Posterior vena cava (tissue), 2 donors: ENCODE results near the gene SLX9. TPM values are rescaled to one million over a fixed set of nuclear protein-coding genes. Genes with fewer than 3 reads are reported as not detected.
"Not testable (repeated sequence)": the region's sequence is repeated elsewhere in the genome, so short reads cannot be mapped to it uniquely, and the experiment has no call there.

ENCODE experiments used
- DNase-seq: peaks from one replicate; pipeline ENCODE4 v3.0.0-alpha.2; 2020; ENCODE audit warnings: low spot score
- intact Hi-C, 2 donors: fragments of 100-400 bp; cut with DNase I; formaldehyde crosslinking; loops; one replicate each; pipeline versions ENCODE4 v1.14.1 to v1.14.2; 2022 to 2023
- total RNA-seq, 2 donors: library from RNA; stranded (reverse); fragmentation: NEBNext Ultra II Directional; extraction: Animal tissue kit (Norgen Biotek cat#: 25700); gene quantifications; one replicate each; pipeline ENCODE4 v1.2.1, GENCODE V29; 2021
- donor health status: DM: yes; HTN: yes; CAD: no.
- donor health status: DM: yes; HTN: yes; CAD: no.

Gene SLX9
- total RNA-seq, 2 donors from 2014 or later: 25.8 to 31.6 TPM

DNA sequence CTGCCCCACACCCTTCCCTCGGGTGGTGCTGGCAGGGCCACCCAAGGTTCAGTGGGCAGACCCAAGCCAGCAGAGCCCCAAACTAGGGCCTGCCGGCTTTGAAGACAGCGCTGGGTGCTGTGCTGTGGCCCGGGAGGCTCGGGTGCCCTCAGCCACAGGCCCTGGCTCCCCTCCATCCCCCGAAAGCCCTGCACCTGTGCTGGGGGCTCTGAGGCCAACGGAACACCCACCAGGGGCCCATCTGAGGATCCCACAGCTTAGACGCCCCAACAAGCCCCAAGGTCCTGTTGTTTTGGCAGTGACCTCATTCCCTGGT lies 27.7 kb upstream of the SLX9 start:
- intact Hi-C loops: loop anchor here in 1 of 2 donors (10.0 kb wide), 1 partner anchor 297 kb away; the partner anchor contains the start of gene KRTAP10-8
- no peak for DNase-seq

DNA sequence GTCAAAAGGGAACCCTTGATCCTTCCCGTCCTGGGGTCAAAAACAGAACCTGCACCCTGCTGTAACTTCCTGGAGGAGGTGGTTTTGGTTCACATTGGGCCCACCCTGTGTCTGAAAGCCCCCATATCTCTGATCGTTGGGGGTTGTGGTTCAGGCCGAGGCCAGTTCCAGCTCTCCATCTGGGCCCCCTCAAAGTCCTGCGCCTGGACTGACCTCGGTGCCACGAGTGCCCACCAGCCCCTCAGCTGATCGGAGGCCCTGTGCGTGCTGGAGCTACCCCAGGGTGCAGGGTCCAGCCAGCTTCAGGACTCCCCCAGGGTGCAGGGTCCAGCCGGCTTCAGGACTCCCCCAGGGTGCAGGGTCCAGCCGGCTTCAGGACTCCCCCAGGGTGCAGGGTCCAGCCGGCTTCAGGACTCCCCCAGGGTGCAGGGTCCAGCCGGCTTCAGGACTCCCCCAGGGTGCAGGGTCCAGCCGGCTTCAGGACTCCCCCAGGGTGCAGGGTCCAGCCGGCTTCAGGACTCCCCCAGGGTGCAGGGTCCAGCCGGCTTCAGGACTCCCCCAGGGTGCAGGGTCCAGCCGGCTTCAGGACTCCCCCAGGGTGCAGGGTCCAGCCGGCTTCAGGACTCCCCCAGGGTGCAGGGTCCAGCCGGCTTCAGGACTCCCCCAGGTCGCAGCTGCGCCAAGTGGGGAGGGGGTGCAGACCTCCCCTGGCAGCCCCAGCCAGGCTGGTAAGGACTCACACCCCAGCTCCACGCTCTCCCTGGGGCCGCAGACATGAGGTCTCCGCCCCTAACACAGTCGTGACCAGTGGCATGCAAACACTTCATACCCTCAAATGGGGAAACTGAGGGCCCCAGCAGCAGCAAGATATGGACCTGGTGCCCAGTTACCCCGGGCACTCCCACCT lies 27.1 kb upstream of the SLX9 start:
- intact Hi-C loops: loop anchor here in 1 of 2 donors (10.0 kb wide), 1 partner anchor 298 kb away; the partner anchor contains the start of gene KRTAP10-8
- not testable (repeated sequence) for DNase-seq

DNA sequence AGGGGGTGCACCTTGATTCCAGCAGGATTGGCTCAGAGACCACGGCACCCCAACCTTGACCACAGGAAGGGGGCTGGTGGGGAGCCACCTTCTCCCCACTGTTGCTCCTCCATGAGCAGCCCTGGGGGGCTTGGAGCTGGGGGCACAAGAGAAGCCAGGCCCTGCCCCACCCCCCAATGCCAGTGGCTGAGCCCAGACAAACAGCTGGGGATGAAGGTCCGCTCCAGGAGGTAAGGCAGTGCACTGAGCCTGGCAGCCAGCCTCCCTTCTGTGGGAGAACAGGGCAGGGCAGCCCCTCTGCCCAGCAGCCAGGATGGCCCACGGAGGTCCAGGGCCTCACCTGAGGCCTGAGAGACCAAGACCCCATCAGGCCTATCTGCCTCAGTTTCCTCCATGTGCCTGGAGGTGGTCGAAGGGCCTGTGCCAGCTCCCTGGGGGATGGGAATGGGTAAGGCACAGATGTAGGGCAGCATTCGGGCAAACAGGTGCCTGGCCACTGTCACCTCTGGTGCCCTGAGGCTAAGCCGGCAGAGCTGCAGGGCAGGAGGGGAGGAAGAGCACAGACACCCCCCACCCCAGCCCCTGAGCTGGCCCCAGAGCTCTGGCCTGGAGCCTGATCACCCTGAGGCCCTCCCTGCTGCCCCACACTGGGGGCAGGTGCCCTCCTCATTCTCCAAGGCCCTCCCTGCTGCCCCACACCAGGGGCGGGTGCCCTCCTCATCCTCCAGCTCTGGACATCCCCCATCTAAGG lies 26.2 kb upstream of the SLX9 start:
- no peak for DNase-seq
- intact Hi-C loops: loop anchor here in 1 of 2 donors (10.0 kb wide), 1 partner anchor 299 kb away; the partner anchor contains the start of gene KRTAP10-8

DNA sequence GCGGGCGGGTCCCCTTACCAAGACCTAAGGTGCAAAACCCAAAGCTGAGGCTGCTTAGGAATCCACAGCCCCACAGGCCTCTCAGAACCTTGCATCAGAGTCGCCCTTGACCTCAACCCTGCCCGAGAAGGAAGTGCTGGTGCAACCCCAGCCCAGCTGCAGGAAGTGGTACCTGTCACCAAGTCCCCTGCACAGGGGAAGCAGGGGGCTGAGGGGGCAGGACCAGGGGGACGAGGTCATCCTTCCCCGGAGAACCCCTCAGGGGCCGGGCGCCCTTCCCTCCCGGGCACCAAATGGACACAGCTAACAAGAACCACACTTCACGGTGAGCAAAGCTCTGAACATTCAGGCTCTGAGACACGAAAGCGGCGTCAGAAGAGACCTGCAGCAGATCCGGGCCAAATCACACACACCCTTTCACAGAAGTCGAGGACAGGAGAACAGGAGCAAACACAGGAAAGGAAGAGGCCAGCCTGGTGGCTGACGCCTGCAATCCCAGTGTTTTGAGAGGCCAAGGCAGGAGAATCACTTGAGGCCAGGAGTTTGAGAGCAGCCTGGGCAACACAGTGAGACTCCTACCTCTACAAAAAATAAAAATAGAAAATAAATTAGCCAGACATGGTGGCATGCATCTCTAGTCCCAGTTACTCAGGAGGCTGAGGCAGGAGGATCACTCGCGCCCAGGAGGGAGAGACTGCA lies 25.5 kb upstream of the SLX9 start:
- intact Hi-C loops: loop anchor here in 1 of 2 donors (10.0 kb wide), 1 partner anchor 300 kb away; the partner anchor contains the start of gene KRTAP10-8
- no peak for DNase-seq

DNA sequence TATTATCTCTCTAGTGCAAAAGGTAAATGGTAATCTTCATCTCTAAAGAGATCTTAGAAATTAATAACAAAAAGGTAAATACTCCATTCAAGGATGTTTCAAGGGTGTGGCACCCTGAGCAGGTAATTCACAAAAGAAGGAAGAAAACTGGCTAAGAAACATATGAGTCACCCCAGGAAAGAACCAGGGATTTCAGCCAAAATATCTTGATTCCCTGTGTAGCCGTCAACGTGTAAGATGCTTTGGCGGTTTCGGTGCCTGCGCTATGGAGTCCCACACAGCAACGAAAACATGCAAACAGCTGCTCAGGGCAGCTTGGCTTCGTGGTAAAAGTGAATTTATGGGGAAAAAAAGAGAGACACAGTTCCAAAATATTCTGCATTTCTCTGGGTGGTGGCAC lies 22.9 kb upstream of the SLX9 start:
- no peak for DNase-seq
- intact Hi-C loops: loop anchor here in 1 of 2 donors (10.0 kb wide), 1 partner anchor 302 kb away; the partner anchor contains the start of gene KRTAP10-8

DNA sequence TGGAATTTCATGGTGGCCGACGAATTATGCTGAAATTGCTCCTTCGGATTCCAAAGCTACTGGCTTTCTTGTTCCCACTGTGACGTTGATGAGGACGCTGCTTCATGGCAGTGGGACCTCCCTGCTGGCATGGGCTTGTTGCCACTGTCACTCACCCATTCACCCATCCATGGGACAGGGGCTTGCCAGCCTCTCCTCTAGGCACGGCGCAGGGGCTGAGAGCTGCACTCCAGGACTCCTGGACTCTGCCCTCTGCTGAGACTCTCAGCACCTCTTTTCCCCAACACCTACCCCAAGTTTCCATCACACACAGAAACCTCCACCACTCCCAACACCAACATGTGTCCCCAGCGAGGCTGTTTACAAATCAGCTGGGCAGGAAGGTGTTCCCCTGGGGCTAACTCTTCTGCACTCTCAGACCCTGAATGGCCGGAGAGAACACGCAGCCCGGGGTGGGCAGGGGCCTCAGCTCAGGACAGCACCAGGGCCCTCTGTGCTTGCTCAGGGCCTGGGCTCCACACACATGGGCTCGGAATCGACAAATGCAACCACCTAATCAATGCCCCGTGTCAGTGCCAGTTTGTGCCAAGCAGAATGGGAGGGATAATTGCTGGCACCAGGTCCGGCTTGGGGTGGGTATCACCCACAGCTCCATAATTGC lies 22.3 kb upstream of the SLX9 start:
- intact Hi-C loops: loop anchor here in 1 of 2 donors (10.0 kb wide), 1 partner anchor 303 kb away; the partner anchor contains the start of gene KRTAP10-8
- no peak for DNase-seq

DNA sequence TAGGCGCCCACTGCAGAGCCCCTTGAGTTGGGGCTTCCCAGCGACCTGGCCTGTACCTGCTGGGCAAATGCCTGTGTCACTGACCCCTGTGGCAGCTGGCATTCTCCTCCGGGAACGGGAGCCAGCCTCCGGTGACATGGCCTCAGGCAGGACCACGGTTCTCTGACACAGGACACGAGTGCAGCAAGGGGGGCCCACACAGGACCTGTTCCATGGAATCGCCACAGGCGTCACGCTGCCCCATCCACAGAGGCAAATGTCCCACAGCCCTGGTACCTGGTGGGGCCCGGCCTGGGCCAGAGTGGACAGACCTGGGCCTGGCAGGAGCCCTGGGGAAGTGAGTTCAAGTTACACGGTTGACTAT lies 21.7 kb upstream of the SLX9 start:
- DNase-seq: no peak
- intact Hi-C loops: loop anchor here in 1 of 2 donors (10.0 kb wide), 1 partner anchor 303 kb away; the partner anchor contains the start of gene KRTAP10-8

DNA sequence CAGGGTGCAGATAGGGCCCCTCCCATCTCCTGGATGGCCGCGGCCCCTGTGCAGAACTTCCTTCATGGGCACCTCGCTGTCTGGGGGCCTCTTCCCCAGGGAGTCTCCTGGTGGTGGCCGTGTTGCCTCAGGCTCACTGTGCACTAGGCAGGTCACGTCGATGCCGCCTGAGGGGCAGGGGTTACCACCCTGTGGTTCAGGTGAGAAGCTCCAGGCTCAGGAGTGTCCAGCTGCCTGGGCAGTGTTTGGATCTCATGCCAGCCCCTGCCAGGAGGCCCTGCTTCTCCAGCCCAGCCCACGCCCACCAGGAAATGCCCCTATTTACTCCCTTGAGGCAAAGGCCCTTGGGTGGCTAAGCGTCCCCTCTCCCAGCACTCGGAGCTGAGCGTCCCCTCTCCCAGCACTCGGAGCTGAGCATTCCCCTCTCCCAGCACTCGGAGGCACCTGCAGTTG lies 21.2 kb upstream of the SLX9 start:
- DNase-seq: no peak
- intact Hi-C loops: loop anchor here in 1 of 2 donors (10.0 kb wide), 1 partner anchor 304 kb away; the partner anchor contains the start of gene KRTAP10-8

DNA sequence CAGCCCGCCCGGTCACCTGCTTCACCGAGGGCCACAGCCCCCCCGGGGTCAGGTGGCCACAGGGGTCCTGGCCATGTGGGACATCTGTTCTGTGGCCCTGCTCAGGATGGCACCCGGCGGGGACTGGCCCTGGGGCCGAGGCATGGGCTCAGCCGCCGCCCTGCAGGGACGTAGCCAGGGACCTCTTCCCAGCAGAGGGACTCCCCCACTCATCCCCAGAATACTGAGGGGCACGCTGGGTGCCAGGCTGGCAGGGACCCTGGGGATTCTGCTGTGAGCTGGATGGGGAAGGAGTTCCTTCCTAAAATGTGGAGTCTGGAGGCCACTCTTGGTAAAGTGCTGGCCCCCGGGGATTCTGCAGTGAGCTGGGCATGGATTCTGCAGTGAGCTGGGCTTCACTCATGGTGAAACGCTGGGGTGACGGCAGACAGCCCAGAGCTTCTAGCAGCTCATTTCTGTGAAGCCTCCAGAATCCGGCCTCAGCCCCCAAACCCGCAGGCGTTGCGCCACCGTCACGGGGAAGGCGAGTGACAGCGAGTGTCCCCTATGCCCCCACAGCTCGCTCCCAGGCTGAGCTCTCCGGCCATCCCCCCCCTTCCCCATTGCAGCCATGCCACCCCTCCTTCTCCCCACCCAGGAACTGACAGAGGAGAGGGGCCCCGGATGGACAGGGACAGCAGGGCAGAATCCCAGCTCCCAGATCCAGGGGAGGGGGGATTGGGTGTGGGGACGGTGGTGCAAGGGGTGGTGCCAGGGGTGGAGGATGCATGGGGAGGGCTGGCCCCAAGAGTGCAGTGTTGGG lies 20.5 kb upstream of the SLX9 start:
- intact Hi-C loops: loop anchor here in 1 of 2 donors (10.0 kb wide), 1 partner anchor 305 kb away; the partner anchor contains the start of gene KRTAP10-8
- no peak for DNase-seq

DNA sequence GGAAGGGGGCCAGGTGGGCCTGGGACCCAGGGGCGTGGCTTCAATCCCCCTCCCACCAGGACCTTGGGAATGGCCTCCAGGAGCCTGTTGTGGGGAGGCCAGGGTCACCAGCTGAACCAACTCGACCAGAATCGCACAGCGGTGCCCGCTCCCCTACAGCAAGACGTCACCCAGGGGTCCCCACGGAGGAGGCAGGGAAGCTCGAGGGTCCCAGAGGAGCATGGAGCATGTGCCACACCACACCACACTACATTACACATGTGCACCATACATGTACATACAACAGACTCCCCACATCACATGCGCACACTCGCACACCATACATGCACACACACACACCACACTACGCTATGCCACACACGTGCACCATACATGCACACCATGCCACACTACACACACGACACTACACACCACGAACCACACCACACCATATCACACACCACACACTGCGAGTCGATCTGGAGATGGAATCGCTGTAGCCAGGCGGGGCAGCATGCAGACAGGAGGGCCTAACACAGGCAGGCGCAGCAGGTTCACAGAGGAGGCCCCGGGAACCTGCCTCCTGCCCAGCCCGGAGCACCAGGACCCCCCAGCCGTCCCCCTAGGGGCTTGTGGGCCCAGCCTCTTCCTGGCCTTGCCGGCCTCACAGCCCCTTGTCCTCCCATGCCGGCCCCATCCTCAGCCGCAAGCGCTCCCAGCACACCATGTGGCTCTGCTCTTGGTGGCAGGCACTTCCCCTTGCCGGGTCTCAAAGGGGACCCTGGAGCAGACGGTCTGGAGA lies 19.7 kb upstream of the SLX9 start:
- intact Hi-C loops: loop anchor here in 1 of 2 donors (10.0 kb wide), 3 partner anchors 45 to 615 kb away; partner anchors contain the start of genes KRTAP10-8, PFKL and PTTG1IP

DNA sequence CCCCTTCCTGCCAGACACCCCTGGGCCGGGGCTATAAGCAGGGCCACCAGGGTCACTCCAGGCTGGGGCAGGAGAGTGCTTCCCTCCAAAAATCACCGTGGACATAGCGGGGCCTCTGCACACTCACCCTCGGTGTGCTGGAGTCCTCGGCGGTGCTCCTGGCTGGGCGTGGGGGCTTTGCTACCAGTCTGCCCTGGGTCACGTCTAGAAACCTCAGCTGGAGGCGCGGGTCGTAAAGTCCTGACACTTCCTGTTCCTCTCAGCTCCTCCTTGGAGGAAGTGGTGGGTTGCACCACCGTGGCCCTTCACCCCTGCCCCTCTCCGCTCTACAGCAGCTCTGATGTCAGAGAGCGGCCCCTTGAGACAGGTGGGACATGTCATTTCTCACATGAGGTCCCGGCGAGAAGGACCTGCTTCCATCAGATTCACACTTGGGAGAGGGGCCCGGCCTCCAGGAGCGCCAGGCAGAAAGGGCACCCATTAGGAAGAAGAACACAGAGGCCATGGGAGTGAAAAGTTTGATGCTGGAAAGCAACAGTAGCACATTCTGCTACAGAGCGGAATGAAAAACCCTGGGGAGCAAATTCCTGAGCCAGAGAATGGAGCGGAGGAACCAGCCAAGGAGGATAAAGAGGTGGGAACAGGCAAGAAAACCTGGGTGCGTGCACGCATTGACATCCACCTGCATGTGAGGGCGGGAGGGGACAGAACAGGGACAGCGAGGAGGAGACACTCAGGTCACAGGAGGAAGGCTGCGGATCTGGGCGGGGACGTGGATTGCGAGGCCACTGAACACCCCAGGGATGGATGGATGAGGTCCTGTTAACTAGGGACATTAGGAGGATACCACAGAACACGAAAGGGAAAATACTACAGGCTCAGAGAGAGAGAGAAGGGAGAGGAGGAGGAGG lies 18.9 kb upstream of the SLX9 start, which contains the start of gene ITGB2:
ITGB2 (minus strand) TSS at position 206 of the 911 bp plus-strand sequence. CDS start 10,117 bp downstream, outside the sequence.
- no peak for DNase-seq
- intact Hi-C loops: loop anchor here in 1 of 2 donors (10.0 kb wide), 2 partner anchors 46 to 616 kb away; partner anchors contain the start of genes PFKL and PTTG1IP

More for the DNA sequence above, 19.7 kb upstream of the SLX9 start:
- no peak for DNase-seq

DNA sequence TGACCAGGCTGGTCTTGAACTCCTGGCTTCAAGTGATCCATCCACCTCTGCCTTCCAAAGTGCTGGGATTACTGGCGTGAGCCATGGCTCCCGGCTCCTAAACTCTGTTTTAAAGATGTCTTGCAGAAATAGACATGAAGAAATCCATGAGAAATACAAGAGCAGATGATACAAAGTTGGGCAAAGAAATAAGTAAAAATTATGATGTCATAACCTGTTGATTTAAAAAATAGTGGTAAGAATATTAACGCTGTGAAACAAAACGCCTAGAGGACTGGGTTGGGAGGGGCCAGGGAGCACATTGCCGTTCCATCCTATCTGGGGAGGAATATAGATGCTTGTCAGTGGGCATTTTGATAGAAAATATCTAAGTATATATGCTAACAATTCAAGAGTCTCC lies 17.9 kb upstream of the SLX9 start:
- DNase-seq: no peak
- intact Hi-C loops: loop anchor here in 1 of 2 donors (10.0 kb wide), 2 partner anchors 47 to 617 kb away; partner anchors contain the start of genes PFKL and PTTG1IP

DNA sequence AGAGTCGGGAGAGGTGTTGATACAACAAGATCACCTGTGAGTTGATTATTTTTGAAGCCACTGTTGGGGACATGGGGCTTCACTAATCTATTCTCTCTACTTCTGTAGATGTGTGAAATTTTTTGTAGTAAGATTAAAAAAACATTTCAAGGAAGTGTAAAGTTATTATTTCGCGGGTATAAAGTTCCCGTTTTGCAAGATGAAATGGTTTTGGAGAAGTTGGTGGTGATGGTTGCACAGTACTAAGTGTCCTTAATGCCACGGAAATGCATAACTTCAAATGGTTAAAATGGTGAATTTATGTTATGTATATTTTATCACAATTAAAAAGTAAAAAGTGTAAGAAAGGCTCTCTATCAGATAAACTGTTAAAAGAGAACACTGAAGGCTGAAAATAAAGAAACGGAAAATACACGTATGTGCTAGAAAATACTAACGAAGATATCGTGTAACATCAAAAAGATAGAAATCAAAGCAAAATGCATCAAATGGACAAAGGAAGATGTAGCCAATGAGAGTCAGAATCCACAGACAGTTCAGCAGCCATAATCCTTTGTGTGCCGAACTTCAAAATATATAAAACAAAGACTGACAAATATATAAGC lies 16.2 kb upstream of the SLX9 start:
- intact Hi-C loops: loop anchor here in 1 of 2 donors (10.0 kb wide), 2 partner anchors 49 to 619 kb away; partner anchors contain the start of genes PFKL and PTTG1IP
- no peak for DNase-seq

DNA sequence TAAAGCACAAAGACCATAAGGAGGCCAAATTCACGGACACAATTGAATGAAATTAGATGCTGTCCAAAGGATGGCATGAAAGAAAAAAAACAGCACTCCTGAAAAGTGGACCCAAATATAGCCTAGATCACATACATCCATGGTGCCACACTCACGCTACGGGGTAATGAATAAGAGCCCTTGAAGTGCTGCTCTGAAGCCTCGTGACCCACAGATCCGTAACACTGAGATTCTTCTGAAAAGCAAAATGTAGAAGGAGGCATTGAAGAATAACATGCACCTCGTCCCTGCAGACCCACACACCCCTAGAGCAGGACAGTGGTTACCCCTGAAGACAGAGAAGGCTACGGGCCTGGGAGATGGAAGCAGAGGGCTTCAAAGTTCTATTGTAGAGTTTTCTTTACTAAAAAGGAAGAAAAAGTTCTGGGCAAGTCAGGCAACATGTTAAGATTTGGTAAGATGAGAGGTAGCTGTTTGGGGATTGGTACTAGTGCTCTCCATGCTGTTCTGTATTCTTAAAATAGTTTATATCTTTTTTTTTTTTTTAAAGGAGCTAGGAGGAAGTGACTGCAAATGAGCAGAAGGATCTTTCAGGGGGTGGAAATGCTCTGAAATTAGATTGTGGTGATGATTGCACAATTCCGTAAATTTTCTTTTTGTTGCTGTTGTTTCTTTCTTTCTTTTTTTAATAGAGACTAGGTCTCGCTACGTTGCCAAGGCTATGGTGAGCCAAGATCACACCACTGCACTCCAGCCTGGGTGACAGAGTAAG lies 15.0 kb upstream of the SLX9 start:
- DNase-seq: no peak
- intact Hi-C loops: loop anchor here in 1 of 2 donors (10.0 kb wide), 2 partner anchors 50 to 620 kb away; partner anchors contain the start of genes PFKL and PTTG1IP
